Measurements from ENCODE around the gene LCMT2.

Gene LCMT2, protein sequence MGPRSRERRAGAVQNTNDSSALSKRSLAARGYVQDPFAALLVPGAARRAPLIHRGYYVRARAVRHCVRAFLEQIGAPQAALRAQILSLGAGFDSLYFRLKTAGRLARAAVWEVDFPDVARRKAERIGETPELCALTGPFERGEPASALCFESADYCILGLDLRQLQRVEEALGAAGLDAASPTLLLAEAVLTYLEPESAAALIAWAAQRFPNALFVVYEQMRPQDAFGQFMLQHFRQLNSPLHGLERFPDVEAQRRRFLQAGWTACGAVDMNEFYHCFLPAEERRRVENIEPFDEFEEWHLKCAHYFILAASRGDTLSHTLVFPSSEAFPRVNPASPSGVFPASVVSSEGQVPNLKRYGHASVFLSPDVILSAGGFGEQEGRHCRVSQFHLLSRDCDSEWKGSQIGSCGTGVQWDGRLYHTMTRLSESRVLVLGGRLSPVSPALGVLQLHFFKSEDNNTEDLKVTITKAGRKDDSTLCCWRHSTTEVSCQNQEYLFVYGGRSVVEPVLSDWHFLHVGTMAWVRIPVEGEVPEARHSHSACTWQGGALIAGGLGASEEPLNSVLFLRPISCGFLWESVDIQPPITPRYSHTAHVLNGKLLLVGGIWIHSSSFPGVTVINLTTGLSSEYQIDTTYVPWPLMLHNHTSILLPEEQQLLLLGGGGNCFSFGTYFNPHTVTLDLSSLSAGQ
- total RNA-seq, result 26.0 to 43.3 (median 31.5) reads per million in 3 experiments

GRCh38 chr15:43329960-43330779 lies at the start of gene LCMT2:
LCMT2 (minus strand) TSS chr15:43330573; CDS start chr15:43330489, 84 bp downstream.
- peak; percentile 91 for DNase-seq

GRCh38 chr15:43378601-43379000 lies 48.2 kb upstream of the LCMT2 start:
- DNase-seq, result no peak

- peak; percentile 14 for DNase-seq
These were observed 45.8 kb upstream of the LCMT2 start for GRCh38 chr15:43376017-43376705.

DNA sequence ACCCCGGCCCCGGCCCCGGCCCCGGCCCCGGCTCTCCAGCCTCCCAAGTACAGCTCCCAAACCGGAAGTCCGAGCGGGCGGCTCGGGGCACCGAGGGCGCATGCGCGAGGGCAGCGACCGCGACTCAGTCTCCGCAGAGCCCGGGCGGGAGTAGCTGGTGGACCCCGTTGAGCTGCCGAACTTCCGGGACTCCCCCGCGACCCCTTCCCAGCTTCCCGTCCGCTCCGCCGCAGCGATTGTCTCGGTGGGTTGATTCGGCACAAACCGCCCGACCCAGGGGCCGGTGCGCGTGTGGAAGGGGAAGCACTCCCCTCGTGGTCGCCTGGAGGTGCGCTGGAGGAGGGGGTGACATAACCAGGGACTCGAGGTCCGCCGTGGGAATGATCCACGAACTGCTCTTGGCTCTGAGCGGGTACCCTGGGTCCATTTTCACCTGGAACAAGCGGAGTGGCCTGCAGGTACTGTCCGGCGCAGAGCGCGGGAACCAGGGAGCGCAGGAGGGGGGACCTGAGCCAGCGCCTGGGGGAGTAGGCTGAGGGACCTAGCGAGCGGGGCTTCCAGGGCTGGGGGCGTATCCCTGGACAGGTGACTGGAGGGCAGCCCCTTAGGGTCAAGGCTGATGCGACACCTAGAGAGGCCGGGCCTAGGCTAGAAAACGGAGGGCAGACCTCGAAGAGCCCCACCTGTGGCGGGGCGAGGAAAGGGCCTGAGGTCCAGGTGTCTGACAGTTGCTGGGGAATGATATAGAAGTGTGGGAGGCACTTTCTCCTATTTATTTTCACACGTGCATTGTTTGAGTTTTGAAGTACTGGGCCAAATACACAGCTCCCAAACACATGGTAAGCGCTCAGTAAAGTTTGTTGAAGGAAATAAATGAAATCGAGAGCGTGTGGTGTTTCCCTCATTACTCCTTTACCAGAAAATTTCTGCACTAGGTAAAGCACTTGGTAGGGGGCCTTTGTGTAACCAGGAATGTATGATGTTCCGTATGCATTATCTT lies 40.9 kb upstream of the LCMT2 start, which contains the start of the genes TUBGCP4 and ZSCAN29:
Gene TUBGCP4 (plus strand): TSS at position 127 of the 1,000 bp plus-strand sequence. CDS start 254 bp downstream, at position 381.
Gene ZSCAN29 (minus strand): TSS at position 69 of the 1,000 bp plus-strand sequence. CDS start 1,130 bp downstream, outside the sequence.
- peak; percentile 63 for DNase-seq

DNA sequence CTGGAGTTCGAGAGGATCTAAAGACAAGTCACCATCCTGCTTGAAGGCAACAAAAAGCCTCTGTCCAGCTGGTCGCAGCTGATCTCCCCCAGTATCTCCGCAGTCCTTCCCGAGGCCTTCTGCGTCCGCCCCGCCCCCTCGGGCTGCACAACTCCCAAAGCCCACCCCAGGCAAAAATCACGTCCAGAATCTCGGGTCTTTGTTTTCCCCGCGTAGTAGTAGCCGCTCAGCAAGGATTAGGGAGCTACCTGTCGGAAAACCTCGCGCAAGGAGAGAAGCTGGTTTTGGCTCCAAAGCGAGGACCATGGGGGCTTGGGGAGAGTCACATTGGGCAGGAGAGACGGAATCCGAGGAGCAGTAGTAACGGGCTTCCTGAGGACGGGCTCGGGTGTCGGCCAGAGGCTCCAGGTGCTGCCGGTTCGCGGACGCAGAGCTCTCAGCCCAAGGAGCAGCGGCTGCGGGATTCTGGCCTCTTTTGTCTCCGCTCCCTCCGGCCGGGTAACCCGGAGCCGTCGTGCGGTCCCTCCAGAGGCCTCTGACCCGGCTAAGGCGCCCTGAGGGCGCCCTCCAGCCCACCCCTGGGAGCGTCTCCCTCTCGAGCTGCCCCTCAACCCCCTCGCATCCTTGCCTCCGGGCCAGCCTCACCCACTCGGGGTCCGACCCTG lies 40.1 kb upstream of the LCMT2 start:
- no peak for DNase-seq

GRCh38 chr15:43361313-43361903 lies 31.0 kb upstream of the LCMT2 start:
- DNase-seq, result no peak

- no peak for DNase-seq
These were observed 30.4 kb upstream of the LCMT2 start for GRCh38 chr15:43360821-43361220.

DNA sequence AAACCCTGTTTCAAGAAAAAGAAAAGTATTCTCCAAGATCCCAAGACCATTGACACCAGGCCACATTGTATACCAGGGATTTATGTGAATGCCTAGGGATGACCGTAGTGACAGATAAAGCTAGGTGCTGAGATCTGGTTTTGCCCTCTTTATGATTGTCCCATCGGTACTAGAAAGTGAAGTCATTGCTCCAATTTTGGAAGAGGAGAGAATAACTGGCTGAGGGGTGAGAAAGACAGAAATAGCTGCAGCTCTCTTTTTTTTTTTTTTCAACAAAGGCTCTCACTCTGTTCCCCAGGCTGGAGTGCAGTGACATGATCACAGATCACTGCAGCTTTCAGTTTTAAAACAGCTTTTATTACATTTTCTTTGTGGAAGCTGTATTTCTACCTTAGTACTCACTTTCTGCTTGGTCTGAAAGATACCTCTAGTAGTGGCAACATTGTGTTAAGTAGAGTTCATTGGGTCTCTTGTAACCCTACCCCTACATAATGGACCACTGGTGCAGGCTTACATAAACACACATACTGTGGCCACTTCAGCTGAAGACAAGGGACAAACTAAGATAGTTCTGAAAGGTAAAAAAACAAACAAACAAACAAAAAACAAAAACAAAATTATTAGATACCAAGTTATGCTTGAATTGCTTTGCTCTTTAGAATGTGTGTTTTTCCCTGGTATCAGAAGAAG lies 22.5 kb upstream of the LCMT2 start:
- DNase-seq, result no peak

- no peak for DNase-seq
These were observed 16.7 kb upstream of the LCMT2 start for GRCh38 chr15:43347114-43347513.

DNA sequence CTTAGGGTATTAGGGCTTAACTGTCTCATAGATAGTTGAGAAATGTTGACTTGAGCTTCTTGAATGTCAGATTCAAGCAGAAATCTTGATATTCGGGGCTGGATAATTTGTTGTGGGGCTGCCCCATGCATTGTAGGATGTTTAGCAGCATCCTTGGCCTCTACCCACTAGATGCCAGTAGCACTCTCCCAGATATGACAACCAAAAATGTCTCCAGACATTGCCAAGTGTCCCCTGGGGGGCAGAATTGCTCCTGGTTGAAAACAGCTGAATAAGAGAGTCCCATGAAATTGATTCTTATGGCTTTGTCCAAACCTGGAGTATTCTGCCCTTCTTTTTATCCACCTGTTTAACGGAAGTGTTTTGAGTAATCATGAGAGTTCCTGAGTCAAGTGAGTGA lies 15.9 kb upstream of the LCMT2 start:
- DNase-seq, result no peak

GRCh38 chr15:43330780-43331087 lies 361 bp upstream of the LCMT2 start:
- no peak for DNase-seq

DNA sequence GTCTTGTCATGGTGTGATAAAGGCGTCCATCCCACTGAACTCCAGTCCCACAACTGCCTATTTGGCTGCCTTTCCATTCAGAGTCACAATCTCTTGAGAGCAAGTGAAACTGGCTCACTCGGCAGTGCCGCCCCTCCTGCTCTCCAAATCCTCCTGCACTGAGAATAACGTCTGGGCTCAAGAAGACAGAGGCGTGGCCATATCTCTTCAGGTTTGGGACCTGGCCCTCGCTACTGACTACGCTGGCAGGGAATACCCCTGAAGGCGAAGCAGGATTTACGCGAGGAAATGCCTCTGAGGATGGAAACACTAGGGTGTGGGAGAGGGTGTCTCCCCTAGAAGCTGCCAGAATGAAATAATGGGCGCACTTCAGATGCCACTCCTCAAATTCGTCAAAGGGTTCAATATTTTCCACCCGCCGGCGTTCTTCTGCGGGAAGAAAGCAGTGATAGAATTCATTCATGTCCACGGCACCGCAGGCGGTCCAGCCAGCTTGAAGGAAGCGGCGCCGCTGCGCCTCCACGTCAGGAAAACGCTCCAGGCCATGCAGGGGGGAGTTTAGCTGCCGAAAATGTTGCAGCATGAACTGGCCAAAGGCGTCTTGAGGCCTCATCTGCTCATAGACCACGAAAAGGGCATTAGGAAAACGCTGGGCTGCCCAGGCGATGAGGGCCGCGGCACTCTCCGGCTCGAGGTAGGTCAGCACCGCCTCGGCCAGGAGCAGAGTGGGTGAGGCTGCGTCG lies 985 bp downstream of the LCMT2 start:
- no peak for DNase-seq

DNA sequence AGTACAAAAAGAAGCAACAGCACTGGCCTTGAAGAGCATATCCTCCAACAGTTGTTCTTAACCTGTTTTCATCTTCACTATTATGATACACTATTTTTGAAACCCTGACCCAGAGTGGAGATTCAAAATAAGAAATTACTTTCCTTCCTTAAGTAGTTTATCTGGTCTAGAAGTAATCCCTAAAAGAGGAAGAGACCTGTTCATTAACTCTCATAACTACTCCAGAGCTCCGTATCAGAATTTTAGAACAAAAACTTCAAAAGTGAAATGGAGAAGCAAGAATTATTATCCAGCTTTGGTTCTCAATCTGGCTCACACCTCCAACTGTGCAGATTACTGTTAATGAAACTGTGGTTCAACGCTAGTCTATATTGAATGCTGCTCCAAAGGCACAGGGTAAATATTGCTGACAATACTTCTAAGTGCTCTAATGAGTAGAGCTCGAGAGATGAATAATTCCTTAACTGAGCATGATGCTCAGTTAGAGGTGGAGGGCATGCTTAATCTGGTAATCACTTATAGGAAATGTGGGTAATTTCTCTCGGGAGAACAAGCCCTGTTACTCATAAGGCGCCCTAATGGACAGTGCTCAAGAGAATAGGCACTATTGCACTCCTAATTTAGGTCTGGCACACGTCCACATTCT lies 5.2 kb downstream of the LCMT2 start:
- DNase-seq, result no peak

GRCh38 chr15:43318990-43319771 lies 11.2 kb downstream of the LCMT2 start:
- DNase-seq, result no peak

GRCh38 chr15:43317566-43318184 lies 12.7 kb downstream of the LCMT2 start:
- no peak for DNase-seq

DNA sequence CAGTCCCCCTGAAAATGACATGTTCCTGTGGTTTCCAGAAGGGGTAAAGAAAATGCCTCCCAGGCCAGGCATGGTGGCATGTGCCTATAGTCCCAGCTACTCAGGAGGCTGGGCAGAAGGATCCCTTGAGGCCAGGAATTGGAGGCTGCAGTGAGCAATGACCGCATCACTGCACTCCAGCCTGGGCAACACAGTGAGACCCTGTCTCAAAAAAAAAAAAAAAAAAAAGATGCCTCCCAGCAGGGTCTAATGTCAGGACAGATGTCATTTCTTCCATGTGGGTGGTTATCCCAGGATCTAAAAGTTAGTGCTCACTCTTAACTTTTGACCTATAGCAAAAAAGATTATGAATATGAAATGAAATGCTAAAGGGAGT lies 13.4 kb downstream of the LCMT2 start:
- DNase-seq, result no peak
